MV-4-11 (cell line): ENCODE measurements around the gene FAM76B.
"Not testable (repeated sequence)": the region's sequence is repeated elsewhere in the genome, so short reads cannot be mapped to it uniquely, and the experiment has no call there.

Source experiments
- DNase-seq: peaks from one replicate; lab custom pipeline; 2025; lab: John Stamatoyannopoulos, UW

The FAM76B gene

GRCh38 chr11:95789506-95790122 lies at the start of gene FAM76B:
TSS of gene FAM76B (minus strand) at chr11:95789782. CDS start at chr11:95789478, 304 bp downstream.
- DNase-seq: peak; percentile 99

GRCh38 chr11:95835768-95836488 lies 46.3 kb upstream of the FAM76B start:
- DNase-seq: peak; percentile 27

GRCh38 chr11:95835351-95835750 lies 45.8 kb upstream of the FAM76B start:
- no peak for DNase-seq

GRCh38 chr11:95833378-95833777 lies 43.8 kb upstream of the FAM76B start:
- no peak for DNase-seq

GRCh38 chr11:95832763-95833162 lies 43.2 kb upstream of the FAM76B start:
- DNase-seq: no peak

- DNase-seq: peak; percentile 23
Measured at GRCh38 chr11:95831198-95831883, 41.8 kb upstream of the FAM76B start.

GRCh38 chr11:95829580-95830259 lies 40.1 kb upstream of the FAM76B start:
- DNase-seq: no peak

GRCh38 chr11:95827696-95828095 lies 38.1 kb upstream of the FAM76B start:
- DNase-seq: peak; percentile 57

GRCh38 chr11:95821640-95822039 lies 32.1 kb upstream of the FAM76B start:
- DNase-seq: no peak

- no peak for DNase-seq
Measured at GRCh38 chr11:95816037-95816436, 26.5 kb upstream of the FAM76B start.

- DNase-seq: not testable (repeated sequence)
Measured at GRCh38 chr11:95811052-95811451, 21.5 kb upstream of the FAM76B start.

GRCh38 chr11:95806464-95806863 lies 16.9 kb upstream of the FAM76B start:
- not testable (repeated sequence) for DNase-seq

GRCh38 chr11:95805869-95806268 lies 16.3 kb upstream of the FAM76B start:
- DNase-seq: no peak

- no peak for DNase-seq
Measured at GRCh38 chr11:95803973-95804372, 14.4 kb upstream of the FAM76B start.

- DNase-seq: no peak
Measured at GRCh38 chr11:95802806-95803205, 13.2 kb upstream of the FAM76B start.

GRCh38 chr11:95800438-95800837 lies 10.9 kb upstream of the FAM76B start:
- DNase-seq: no peak

GRCh38 chr11:95799546-95799945 lies 10.0 kb upstream of the FAM76B start:
- no peak for DNase-seq

GRCh38 chr11:95796501-95796900 lies 6.9 kb upstream of the FAM76B start:
- no peak for DNase-seq

- DNase-seq: no peak
Measured at GRCh38 chr11:95795627-95796295, 6.2 kb upstream of the FAM76B start.

- DNase-seq: no peak
Measured at GRCh38 chr11:95794086-95794485, 4.5 kb upstream of the FAM76B start.

- no peak for DNase-seq
Measured at GRCh38 chr11:95793116-95793515, 3.5 kb upstream of the FAM76B start.

GRCh38 chr11:95792700-95793099 lies 3.1 kb upstream of the FAM76B start:
- no peak for DNase-seq
